Right lobe of liver (tissue), 4 donors: ENCODE data around the gene TMEM91.

ENCODE experiments used
- CTCF ChIP-seq, 4 donors: fragments of 200-600 bp in 3 of 4; fragments of 450-650 bp in 1 of 4; IDR thresholded peaks; one replicate each; pipeline versions ENCODE4 v1.5.1 to v1.8.0; 2016 to 2022; ENCODE audit warnings: antibody characterized with exemption in 4 of 4, mild to moderate bottlenecking in 2 of 4
- POLR2A ChIP-seq: fragments of 450-650 bp; IDR thresholded peaks from one replicate; pipeline ENCODE4 v1.6.1; 2017; ENCODE audit warnings: antibody characterized with exemption, mild to moderate bottlenecking
- donor health status: DM: no; HTN: no; CAD: no.
- donor health status: DM: no; HTN: no; CAD: no.
- donor health status: DM: no; HTN: yes; CAD: no.

DNA sequence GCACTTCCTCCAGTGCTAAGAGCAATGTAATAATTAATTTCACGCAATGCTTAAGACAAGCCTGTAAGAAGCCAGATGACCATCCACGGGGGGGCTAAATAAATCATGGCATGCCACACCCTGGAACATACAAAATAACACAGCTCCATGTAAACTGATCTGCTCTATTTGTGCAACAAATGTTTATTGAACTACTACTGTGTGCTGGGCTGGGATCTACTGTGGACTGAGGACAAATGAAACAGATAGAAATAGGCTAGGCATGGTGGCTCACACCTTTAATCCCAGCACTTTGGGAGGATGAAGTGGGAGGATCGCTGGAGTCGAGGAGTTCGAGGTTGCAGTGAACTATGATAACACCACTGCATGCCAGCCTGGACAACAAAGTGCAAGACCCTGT lies 43.9 kb upstream of the TMEM91 start:
- TF ChIP-seq CTCF (IDR thresholded peaks at IDR 0.05) = no peak
- TF ChIP-seq POLR2A = no peak
